BLaER1 (cell line): ENCODE data around the gene FPGT.
"Not testable (repeated sequence)": the region's sequence is repeated elsewhere in the genome, so short reads cannot be mapped to it uniquely, and the experiment has no call there.

Experiments used
- H3K27ac ChIP-seq: shearing (Covaris generic); formaldehyde crosslinking; 2 replicates; pipeline ENCODE4 v1.8.1; 2022
- H3K27me3 ChIP-seq: shearing (Covaris generic); formaldehyde crosslinking; 2 replicates; pipeline ENCODE4 v1.8.1; 2022
- H3K36me3 ChIP-seq: shearing (Covaris generic); formaldehyde crosslinking; 2 replicates; pipeline ENCODE4 v1.8.1; 2022
- H3K4me1 ChIP-seq: shearing (Covaris generic); formaldehyde crosslinking; 2 replicates; pipeline ENCODE4 v1.8.1; 2022
- H3K4me2 ChIP-seq: shearing (Covaris generic); formaldehyde crosslinking; 2 replicates; pipeline ENCODE4 v1.8.1; 2022
- H3K4me3 ChIP-seq: shearing (Covaris generic); formaldehyde crosslinking; 2 replicates; pipeline ENCODE4 v1.8.1; 2022
- H3K9ac ChIP-seq: shearing (Covaris generic); formaldehyde crosslinking; 2 replicates; pipeline ENCODE4 v1.8.1; 2022
- H3K9me3 ChIP-seq: shearing (Covaris generic); formaldehyde crosslinking; 2 replicates; pipeline ENCODE4 v1.8.1; 2022
- H4K20me1 ChIP-seq: shearing (Covaris generic); formaldehyde crosslinking; 2 replicates; pipeline ENCODE4 v1.8.1; 2022
- Cebpa-rat ChIP-seq: shearing (Covaris generic); IDR thresholded peaks from 2 replicates; pipeline ENCODE4 v1.8.1; 2022

Gene FPGT

DNA sequence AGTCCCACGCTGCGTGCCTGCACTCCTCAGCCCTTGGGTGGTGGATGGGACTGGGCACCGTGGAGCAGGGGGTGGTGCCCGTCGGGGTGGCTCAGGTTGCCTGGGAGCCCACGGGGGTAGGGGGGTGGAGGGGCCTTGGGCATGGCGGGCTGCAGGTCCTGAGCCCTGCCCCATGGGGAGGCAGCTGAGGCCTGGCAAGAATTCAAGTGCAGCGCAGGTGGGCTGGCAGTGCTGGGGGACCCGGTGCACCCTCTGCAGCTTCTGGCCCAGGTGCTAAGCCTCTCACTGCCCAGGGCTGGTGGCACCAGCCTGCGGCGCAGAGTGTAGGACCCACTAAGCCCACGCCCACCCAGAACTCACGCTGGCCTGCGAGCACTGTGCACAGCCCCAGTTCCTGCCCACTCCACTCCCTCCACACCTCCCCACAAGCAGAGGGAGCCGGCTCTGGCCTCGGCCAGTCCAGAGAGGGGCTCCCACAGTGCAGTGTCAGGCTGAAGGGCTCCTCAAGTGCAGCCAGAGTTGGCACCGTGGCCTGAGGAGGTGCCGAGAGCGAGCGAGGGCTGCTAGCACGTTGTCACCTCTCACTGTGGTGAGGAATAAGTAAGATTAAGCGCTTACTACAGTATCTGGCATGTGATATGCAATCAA lies 50.0 kb downstream of the FPGT start:
- Histone ChIP-seq H4K20me1 (no peaks in the 10 kb centered on the region), H3K4me3 (no peak overlapping the region)

DNA sequence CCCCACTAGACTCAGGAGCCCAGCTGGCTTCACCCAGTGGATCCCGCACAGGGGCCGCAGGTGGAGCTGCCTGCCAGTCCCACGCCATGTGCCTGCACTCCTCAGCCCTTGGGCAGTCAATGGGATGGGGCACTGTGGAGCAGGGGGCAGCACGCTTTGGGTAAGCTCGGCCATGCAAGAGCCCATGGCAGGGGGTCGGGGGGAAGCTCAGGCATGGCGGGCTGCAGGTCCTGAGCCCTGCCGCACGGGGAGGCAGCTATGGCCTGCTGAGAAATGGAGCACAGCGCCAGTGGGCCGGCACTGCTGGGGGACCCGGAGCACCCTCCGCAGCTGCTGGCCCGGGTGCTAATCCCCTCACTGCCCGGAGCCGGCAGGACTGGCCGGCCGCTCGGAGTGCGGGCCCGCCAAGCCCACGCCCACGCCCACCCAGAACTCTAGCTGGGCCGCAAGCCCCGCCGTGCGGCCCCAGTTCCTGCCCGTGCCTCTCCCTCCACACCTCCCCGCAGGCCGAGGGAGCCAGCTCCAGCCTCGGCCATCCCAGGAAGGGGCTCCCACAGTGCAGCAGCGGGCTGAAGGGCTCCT lies 55.3 kb downstream of the FPGT start:
- H3K27me3 ChIP-seq, H3K9me3 ChIP-seq, H3K4me2 ChIP-seq, H3K9ac ChIP-seq, H3K36me3 ChIP-seq, H3K27ac ChIP-seq, H3K4me1 ChIP-seq, H4K20me1 ChIP-seq, H3K4me3 ChIP-seq: not testable (repeated sequence)

More for the DNA sequence above, 50.0 kb downstream of the FPGT start:
- no peaks in the 10 kb centered on the region for H3K4me1 ChIP-seq
- no peak for TF ChIP-seq Cebpa-rat
- H3K36me3 ChIP-seq = no peaks in the 10 kb centered on the region
- H3K9ac ChIP-seq = no peak overlapping the region
- H3K27me3 ChIP-seq = no peaks in the 10 kb centered on the region
- no peak overlapping the region for H3K27ac ChIP-seq
- no peak overlapping the region for H3K4me2 ChIP-seq
- peaks cover 7% of the 10 kb centered on the region; the same call in 1 of the 2 replicates for H3K9me3 ChIP-seq
